Activated naive CD8-positive, alpha-beta T cell treated with anti-CD3 and anti-CD28 coated beads, Interleukin-2, amount 50 U/mL, for 16 hours (primary cell): ENCODE measurements around the gene EAPP.
"Not testable (repeated sequence)": the region's sequence is repeated elsewhere in the genome, so short reads cannot be mapped to it uniquely, and the experiment has no call there.

ENCODE experiments used
- DNase-seq: peaks from one replicate; pipeline ENCODE4 v3.0.0-alpha.2; 2020; ENCODE audit warnings: low read depth, low spot score

The EAPP gene

DNA sequence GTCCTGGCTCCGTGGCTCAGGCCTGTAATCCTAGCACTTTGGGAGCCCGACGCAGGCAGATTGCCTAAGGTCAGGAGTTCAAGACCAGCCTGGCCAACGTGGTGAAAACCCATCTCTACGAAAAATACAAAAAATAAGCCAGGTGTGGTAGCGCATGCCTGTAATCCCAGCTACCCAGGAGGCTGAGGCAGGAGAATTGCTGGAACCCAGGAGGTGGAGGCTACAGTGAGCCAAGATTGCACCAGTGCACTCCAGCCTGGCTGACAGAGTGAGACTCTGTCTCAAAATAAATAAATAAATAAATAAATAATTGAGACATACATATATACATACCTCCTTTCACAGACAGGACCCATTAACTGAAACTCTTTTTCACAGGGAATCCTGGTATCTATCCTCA, 1.4 kb downstream of the EAPP start:
- DNase-seq, result not testable (repeated sequence)

GRCh38 chr14:34537677-34538009, 1.9 kb downstream of the EAPP start:
- DNase-seq, result no peak

- DNase-seq, result no peak
Observed at GRCh38 chr14:34536951-34537676, 2.4 kb downstream of the EAPP start.

DNA sequence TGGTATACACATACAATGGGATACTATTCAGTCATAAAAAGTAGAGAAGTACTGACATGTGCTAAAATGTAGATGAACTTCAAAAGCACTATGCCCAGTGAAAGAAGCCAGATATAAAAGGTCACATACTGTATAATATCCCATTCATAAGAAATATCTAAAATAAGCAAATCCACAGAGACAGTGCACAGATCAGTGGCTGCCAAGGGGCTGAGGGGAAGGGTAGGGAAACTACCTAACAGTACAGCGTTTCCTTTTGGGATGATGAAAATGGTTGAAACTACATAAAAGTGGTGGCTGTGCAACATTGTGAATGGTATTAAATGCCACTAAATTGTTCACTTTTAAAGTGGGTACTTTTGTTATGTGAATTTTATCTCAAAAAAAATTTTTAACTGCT, 11.9 kb downstream of the EAPP start:
- DNase-seq, result no peak

DNA sequence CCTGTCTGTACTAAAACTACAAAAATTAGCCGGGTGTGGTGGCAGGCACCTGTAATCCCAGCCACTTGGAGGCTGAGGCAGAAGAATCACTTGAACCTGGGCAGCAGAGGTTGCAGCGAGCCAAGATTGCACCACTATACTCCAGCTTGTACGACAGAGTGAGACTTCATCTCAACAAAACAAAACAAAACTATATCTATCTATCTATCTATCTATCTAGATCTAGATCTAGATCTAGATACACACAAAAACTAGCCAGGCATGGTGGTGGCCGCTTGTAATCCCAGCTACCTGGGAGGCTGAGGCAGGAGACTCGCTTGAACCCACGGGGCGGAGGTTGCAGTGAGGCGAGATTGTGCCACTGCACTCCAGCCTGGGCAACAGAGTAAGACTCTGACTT, 15.3 kb downstream of the EAPP start:
- DNase-seq, result not testable (repeated sequence)

GRCh38 chr14:34522496-34522895, 17.0 kb downstream of the EAPP start:
- no peak for DNase-seq

- DNase-seq, result not testable (repeated sequence)
Observed at GRCh38 chr14:34521071-34521470, 18.4 kb downstream of the EAPP start.

- not testable (repeated sequence) for DNase-seq
Observed at GRCh38 chr14:34520304-34520970, 19.1 kb downstream of the EAPP start.

DNA sequence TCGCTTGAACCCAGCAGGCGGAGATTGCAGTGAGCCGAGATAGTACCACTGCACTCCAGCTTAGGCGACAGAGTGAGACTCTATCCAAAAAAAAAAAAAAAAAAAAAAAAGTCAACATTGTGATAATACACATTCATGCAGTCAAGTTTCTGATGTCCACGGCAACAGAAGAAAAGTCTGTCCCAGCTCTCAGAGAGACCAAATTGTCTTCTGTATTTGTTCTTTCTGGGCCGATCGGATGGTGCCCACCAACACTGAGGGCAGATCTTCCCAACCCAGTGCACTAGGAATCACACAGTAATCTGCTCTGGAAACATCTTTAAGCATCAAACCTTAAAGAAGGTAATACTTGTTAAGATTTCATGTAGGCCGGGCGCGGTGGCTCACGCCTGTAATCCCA, 31.6 kb downstream of the EAPP start:
- DNase-seq, result no peak

DNA sequence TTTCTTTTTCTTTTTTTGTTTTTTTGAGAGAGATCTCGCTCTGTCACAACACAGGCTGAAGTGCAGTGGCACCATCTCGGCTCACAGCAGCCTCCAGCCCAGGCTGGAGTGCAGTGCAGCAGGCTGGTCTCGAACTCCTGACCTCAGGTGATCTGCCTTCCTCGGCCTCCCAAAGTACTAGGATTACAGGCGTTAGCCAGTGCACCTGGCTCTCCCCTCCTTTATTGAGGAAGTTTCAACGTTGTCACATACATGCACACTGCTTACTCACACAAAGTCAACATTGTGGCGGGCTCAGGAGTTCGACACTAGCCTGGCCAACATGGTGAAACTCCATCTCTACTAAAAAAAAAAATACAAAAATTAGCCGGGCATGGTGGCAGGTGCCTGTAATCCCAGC, 32.0 kb downstream of the EAPP start:
- DNase-seq, result no peak

- not testable (repeated sequence) for DNase-seq
Observed at GRCh38 chr14:34505124-34505491, 34.4 kb downstream of the EAPP start.

DNA sequence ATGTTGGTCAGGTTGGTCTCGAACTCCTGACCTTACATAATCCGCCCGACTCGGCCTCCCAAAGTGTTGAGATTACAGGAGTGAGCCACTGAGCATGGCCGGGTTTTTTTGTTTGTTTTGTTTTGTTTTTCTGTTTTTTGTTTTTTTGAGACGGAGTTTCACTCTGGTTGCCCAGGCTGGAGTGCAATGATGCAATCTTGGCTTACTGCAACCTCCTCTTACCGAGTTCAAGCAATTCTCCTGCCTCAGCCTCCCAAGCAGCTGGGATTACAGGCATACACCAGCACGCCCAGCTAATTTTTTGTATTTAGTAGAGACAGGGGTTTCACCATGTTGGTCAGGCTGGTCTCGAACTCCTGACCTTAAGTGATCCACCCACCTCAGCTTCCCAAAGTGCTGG, 35.5 kb downstream of the EAPP start:
- DNase-seq, result not testable (repeated sequence)

DNA sequence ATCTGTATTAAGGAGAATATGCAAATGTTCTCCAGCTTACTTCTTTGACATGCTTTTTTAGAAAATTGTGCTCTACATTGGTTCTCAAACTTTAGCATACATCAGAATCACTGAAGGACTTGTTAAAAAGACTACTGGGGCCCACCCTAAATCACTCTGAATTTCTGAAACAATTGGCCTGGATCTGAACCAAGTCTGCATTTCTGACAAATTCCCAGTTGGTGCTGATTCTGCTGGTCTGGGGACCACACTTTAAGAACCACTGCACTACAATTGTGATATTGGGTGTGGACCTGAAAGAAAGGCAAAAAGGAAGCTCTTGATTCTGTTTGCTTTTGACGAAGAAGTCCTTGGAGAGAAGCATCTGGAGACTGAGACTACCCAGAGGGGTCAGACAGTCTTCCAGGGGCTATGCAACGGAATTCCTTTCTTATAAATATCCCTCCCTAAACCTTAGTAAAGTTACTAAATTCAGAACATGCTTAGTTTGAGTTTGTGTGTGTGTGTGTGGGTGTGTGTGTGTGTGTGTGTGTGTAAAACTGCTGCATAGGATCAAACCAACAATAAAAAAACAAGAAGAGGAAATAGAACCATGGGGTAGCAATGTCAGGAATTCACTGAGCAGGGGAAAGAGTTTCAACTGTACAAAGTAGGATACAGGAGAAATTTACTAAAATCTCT, 36.8 kb downstream of the EAPP start:
- no peak for DNase-seq

DNA sequence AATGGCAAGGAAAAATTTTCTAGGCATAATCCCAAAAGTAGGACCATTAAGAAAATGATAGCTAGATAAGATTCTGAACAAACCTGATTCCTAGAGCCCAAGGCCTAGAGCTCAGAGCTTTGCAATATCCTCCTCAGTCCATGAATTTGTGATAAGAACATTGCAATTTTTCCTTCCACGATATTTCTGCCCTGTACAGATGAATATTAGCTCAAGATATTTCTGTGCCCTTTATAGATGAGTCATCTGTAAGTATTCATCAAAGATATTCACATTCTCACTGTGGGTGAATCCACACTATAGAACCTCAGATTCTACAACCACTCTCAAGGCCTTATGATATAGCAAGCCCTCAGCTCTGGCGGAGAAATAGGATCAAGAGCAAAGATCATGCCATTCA, 37.5 kb downstream of the EAPP start:
- no peak for DNase-seq

- DNase-seq, result no peak
Observed at GRCh38 chr14:34501004-34501580, 38.4 kb downstream of the EAPP start.

DNA sequence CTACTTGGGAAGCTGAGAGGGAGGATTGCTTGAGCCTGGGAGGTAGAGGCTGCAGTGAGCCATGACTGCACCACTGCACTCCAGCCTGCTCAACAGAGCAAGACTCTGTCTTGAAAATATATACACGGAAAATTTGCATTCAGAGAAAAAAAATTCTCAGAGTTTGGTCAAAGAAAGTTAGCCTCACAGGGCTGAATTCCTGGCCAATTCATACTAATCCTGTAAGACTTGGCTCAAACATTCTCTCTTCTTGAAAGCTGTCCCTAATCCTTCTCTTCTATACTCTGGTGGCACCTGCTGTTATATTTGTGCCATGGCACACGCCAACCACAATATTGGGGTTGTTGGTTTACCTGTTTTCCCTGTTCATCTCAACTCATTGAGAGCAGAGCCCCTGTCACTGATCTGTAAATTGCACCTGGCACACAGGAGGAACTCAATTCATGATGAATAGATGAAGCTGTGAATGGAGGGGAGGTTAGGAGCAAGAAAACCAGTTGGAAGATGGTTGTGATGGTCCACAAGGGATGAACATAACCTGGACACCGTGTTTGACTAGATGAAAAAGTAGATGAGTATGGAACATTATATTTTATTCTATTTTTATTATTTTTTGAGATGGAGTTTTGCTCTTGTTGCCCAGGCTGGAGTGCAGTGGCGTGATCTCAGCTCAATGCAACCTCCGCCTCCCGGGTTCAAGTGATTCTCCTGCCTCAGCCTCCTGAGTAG, 40.7 kb downstream of the EAPP start:
- DNase-seq, result no peak

GRCh38 chr14:34496679-34497513, 42.6 kb downstream of the EAPP start:
- no peak for DNase-seq

DNA sequence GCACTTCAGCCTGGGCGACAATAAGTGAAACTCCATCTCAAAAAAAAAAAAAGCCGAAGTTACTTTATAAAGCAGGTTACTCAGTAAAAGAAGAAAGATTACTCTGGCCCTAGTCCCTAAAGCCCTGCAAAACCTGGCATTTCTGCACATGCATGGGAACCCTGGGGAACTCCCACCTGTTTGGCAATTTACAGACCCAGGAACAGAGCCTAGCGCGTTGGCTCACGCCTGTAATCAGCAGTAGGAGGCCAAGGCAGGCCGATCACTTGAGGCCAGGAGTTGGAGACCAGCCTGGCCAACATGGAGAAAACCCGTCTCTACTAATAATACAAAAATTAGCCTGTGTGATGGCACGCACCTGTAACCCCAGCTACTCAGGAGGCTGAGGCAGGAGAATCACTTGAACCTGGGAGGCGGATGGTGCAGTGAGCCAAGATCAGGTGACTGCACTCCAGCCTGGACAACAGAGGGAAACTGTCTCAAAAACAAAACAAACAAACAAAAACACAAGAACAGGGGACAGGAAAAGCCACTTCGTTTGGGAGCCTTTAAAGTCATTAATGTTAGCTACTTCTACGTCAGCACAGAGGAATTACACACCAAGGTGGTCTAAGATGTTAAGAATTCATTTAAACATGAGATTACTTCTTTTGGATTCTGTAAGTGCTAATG, 43.4 kb downstream of the EAPP start:
- DNase-seq, result no peak

- no peak for DNase-seq
Observed at GRCh38 chr14:34489324-34489723, 50.2 kb downstream of the EAPP start.

DNA sequence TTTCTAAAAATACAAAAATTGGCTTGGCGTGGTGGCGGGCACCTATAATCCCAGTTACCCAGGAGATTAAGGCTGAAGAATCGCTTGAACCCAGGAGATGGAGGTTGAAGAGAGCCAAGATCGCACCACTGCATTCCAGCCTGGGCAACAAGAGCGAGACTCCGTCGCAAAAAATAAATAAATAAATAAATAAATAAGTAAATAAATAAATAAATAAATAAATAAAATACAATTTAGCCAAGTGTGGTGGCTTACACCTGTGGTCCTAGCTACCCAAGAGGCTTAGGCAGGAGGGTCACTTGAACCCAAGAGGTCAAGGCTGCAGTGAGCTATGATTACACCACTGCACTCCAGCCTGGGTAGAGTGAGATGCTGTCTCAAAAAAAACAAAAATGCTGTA, 51.0 kb downstream of the EAPP start:
- DNase-seq, result no peak

- DNase-seq, result no peak
Observed at GRCh38 chr14:34484726-34485125, 54.8 kb downstream of the EAPP start.
